HS-27A (cell line): ENCODE measurements around the gene MSMO1.

Experiments
- DNase-seq: peaks from one replicate; pipeline ENCODE4 v3.0.0-alpha.2; 2012; ENCODE audit warnings: low read depth, missing footprints

MSMO1 gene

DNA sequence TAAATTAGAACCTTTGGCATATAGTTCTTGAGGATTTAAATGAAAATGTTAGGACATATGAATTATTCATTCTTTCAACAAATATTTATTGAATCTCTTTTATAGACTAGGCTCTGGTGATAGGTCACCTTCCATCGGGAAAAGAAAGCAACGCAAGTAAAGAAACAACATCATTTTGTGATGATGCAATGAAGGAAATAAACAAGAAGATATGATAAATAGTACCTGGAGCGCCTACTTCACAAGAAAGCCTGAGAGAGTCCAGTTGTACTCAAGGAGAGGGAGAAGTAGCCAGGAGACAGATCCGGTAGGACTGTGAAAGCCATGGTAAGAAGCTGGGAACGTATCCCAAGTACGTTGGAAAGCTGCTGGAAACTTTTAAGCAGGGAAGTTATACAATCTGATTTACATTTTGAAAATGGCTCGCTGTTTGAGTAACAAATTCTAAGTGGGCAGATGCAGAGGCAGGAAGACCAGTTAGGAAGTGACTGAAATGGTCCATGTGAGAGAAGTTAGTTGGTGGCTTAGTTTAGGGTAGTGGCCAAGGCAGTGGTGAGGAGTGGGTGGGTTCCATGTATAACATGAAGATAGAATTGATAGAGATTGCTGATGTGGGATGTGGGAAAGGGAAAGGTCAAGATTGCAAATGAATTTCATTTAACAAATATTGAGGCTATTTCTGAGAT lies 33.7 kb downstream of the MSMO1 start:
- DNase-seq: no peak

DNA sequence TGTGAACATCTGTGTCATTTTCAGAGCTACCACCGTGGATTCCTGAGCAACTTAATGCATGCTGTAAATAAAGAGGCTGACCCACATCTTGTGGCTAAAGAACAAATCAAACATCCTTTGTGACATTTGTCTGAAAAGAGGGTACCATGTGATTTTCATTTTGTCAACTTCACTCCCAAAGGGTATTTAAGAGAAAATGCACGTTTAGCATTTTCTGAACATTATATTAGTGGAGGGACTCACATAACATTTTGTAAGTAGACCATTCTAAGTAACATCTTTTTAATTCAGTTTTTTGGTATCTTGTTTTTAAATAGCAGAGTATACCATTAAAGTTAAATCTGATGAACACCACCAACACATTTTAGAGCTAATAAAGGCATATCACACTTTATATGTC lies 34.3 kb downstream of the MSMO1 start:
- DNase-seq: no peak

DNA sequence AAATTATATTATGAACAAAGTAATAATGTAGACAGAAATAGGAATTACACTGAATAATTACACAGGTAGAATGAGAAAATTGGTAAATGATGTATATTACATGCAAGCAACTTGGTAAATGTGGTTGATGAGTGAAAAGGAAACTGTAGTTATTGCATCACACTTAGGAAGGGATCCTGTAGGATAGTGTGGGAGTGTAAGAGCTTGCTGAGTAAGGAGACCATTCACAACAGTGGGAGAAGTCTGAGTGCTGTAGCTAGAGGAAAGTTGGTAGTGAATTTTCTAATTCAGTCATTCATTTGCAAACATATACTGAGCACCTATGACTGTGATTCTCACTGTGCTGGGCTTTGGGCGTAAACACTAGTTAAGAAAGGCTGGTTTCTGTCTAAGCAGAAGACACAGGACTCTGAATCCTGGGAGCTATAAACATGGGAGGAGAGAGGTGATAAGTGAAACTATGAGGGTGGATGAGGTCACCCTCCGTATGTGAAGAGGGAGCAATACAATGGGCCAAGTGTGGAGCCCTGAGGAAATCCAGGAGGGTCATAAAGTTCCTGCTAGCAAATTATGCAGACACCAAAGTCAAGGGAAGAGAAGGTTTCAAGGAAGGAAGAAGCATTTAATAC lies 37.1 kb downstream of the MSMO1 start:
- no peak for DNase-seq

DNA sequence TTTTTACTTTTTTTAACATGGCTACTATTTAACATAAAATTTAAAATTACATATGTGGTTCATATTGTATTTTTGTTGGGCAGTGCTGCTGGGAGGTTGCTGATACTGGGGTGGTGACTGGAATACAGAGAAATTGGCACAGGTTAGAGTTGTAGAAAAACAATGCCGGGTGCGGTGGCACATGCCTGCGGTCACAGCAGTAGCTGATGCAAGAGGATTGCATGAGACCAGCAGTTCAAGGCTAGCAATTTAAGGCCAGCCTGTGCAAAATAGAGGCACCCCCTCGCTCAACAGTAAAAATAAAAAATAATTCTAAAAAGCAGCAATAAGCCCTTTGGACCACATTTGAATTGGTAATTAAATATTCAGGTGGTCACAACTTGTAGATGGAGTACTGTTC lies 39.6 kb downstream of the MSMO1 start:
- no peak for DNase-seq

DNA sequence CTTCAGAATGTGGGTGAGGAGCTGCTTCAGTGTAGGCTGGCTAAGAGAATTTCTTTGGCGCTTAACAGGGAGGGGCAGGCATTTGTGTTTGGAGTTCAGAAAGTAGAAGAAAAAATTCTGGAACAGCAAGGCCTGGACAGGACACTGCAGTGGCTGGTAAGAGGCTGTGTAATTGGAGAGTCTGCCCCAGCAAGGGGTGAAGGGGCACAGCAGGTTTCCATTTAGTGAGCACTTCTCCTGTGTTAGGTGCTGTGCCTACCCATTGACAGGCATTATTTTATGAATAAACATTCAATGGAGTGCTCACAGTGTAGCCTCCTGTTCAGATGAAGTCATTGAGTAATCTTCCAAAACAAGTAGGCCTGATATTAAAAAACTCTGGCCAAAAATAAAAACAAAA lies 40.6 kb downstream of the MSMO1 start:
- no peak for DNase-seq

DNA sequence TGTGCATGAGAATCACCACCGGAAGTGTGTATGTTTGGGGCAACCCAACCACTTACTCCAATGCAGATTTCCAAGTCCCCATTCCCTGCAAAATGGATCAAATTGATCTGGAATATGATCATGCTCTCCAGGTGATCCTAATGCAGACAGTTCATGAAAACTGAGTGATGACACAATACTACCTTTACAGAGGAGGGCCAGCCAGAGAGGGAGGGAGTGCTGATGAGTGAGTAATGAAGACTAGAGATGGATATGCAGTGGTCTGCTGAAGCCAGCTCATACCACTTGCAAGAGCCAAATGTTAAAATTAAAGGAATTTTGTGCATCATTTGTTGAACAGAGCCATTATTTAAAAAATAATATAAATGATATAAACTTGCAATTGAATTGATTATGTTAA lies 41.1 kb downstream of the MSMO1 start:
- no peak for DNase-seq

DNA sequence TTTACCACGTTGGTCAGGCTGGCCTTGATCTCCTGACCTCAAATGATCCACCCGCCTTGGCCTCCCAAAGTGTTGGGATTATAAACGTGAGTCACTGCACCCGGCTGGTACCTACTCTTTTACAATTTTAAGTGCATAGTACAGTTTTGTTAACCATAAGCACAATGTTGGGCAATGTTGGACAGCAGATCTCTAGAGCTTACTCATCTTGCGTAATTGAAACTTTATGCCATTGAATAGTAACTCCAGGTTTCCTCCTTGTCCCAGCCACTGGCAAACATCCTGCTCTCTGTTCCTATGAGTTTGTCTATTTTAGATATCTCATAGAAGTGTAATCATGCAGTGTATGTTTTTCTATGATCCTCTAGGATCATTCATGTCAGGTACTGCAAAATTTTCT lies 42.1 kb downstream of the MSMO1 start:
- DNase-seq: no peak

DNA sequence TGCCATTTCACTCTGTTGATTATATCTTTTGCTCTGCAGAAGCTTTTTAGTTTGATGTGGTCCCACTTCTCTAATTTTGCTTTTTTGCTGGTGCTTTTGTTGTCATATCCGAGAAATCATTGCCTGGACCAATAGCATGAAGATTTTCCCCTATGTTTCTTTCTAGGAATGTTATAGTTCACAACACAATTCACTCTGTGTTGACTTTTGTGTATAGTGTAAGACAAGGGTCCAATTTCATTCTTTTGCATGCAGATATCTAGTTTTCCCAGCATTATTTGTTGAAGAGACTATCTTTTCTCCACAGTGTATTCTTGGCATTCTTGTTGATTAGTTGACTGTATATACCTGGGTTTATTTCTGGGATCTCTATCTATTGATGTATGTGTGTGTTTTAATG lies 43.1 kb downstream of the MSMO1 start:
- DNase-seq: no peak

DNA sequence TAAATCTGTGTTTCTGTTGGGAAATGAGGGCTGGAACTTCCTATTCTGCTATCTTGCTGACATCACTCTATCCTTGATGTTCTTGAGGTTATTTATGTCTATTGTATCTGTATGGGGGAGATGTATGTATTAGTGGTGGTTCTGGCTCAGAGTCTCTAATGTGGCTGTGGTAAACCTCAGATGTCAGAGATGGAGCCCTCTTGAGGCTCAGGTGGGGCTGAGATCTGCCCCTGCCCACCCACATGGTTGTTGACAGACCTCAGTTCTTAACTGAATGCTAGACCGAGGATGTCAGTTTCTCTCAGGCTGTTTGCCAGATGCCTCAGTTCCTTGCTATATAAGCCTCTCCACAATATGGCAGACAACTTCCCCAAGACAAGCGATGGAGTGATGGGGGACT lies 48.0 kb downstream of the MSMO1 start:
- DNase-seq: no peak

DNA sequence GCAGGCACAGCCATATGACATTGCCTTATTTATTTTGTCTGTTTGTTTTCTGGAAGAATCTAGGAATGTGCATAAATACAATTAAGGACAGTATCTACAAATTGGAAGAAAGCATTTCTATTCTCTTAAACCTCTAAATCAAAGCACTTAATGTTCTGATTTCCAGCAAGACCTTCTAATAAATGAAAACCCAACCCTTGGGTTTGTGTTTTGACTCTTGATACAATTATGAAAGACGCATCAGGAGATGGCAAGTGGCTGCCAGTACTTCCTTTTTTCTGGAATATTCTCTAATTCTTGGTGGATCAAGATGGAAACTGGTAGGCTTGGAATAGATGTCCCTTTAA lies 50.9 kb downstream of the MSMO1 start:
- DNase-seq: no peak

DNA sequence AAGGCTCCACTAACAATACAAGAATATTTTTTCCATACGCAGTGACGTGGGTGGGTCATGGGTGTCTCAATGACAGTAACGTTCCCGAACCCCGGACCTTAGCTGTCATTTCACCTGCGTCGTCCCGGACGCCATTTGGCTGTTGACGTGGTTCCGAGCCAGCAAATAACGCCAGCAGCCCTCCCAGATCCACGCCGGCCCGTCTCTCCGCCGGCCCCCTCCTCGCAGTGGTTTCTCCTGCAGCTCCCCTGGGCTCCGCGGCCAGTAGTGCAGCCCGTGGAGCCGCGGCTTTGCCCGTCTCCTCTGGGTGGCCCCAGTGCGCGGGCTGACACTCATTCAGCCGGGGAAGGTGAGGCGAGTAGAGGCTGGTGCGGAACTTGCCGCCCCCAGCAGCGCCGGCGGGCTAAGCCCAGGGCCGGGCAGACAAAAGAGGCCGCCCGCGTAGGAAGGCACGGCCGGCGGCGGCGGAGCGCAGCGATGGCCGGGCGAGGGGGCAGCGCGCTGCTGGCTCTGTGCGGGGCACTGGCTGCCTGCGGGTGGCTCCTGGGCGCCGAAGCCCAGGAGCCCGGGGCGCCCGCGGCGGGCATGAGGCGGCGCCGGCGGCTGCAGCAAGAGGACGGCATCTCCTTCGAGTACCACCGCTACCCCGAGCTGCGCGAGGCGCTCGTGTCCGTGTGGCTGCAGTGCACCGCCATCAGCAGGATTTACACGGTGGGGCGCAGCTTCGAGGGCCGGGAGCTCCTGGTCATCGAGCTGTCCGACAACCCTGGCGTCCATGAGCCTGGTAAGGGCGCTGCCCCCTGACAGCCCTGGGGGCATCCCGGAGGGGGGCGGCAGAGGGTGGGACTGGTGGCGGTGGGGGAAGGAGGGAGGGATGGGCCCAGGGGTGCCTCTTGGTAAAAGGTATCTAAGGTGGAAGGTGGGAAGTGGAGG lies 51.5 kb downstream of the MSMO1 start, which contains the start of gene CPE:
TSS of gene CPE (plus strand) at position 264 of the 933 bp plus-strand sequence. CDS start at position 478, 214 bp downstream.
- DNase-seq: peak; percentile 27

DNA sequence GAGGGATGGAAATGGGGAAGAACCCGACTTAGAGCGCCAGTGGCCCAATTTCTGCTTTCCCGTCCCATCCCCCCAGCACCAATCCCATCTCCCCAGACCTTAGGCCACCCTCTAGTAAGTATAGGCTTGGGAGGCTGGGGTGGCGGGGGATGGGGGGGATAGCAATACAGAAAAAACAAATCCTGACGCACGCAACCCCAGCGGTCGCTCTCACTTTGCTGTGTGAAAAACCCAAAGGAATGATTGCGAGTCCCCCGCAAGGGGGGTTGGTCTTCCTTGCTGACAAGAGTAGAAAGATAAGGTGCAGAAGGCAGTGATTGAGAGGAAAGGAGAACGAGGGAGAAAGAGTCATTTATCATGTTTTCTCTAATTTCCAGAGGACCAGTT lies 52.2 kb downstream of the MSMO1 start:
- DNase-seq: no peak

DNA sequence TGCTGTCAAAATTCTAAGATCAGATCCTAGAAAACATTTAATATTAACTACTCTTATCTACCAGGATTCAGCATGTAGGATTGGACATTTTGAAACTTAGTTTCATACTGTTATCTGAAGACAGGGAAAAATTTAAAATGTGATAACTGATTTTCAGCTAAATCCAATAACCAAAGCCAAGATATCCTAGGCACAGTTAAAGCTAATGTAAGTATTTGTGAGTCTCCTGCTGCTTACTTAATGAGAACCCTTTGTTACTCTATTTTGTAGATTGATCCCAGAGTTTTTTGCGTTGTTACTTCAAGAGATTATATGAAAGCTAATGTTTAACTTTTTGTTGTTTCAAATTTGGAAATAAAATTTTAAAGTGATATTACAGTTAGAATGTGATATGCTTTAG lies 53.3 kb downstream of the MSMO1 start:
- no peak for DNase-seq

DNA sequence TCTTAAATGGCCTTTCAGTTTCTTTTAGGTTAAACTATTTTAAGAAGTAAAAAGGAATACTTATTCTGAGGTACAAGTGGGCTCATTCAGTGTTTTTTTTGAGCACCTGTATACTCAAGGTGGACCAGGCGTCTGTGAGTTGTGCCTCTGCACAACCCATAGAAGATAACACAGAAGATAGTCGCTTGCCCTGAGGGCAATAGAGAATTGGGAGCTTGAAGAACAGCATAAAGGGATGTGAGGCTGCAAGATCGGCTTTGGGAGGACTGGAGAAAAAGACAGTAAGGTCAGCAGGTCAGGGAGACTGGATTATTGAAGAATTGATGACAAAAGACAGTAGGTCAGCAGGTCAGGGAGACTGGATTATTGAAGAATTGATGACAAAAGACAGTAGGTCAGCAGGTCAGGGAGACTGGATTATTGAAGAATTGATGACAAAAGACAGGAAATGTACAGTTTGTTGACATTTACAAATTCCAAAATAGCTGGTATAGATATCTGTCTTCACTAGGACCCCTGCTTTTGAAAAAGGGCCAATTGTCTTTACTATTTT lies 54.4 kb downstream of the MSMO1 start:
- no peak for DNase-seq

DNA sequence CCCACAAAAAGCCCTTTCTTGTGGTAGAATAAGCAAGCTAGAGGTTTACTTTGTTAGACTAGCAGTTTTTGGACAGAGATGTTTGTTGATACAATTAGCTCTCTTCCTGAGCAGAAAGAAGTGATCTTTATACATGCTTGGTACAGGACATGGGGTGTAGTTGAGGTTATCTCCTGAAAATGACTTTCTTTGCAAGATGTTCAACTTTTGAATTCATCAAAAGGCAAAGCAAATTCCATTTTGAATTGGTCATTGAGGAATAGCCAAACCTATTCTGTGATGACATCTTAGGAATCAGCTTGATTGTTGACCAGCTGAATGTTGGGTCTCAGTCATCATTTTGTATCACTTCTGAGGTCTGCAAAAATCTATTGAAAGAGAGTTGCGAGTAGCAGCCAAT lies 55.2 kb downstream of the MSMO1 start:
- DNase-seq: no peak

DNA sequence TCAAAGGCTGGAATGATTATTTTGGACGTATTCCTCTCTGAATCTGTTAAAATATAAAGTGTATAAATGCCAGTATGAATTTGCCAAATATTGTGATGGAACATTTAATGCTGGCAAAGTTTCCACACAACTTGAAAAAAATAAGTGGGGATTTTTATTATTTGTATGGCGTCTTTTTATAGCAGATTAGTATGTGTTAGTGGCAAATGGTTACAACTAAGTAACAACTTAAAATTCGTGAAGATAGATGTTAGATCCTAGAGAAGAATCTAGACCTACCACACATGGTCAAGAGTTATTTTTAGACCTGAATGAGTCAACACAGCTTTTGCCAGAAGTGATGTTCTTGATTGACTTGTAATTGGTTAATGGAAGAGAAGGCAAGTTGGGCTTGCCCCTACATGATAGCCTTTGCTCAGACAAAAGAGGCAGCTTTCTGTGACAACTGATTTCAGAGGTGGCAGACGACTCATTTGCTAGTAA lies 56.2 kb downstream of the MSMO1 start:
- no peak for DNase-seq

DNA sequence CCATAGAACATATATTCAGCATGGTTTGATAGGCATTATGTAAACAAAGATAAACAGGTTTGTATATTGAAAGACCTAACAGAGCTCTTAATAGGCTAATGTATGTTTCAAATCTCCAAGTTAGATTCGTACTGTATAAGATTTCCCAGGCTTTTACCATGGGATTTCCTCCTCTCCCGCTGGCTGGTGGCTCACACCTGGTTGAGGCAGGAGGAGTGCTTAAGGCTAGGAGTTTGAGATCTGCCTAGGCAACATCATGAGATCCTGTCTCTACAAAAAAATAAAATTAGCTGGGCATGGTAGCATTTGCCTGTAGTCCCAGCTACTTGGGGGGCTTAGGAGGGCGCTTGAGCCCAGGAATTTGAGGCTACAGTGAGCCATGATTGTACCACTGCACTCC lies 56.7 kb downstream of the MSMO1 start:
- no peak for DNase-seq

DNA sequence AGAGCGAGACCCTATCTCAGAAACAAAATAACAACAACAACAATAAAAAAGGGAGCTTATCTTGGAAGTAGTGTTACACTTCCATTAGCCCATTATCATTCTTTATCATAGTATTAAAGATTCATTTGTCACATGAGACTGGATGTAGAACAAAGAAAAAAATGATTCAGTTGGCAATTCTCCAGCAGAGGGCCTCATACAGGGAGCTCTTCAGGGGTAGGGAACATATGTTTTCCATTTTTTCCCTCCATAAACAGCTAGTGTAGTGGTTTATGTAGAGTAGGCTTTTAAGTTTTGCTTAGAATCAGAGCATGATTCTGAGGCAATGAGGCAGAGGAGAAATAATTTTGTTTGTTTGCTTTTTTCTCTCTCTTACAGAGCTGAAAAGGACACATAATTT lies 57.1 kb downstream of the MSMO1 start:
- no peak for DNase-seq

DNA sequence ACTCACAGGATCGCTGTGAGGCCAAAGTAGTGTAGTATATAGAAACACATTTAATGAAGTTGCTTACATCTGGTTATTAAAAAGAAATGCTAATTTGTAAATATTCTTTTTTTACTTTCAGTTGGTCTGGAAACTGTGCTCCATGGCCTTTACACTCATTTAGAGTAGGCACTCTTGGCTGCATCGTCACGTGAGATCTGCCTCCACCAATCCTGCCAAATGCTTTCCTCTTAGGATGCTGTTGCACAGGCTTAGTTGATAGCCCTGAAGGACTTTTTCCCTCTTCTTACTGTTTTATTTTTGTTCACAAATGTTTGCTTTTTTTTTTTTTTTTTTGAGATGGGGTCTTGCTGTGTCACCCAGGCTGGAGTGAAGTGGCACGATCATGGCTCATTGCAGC lies 57.7 kb downstream of the MSMO1 start:
- no peak for DNase-seq

DNA sequence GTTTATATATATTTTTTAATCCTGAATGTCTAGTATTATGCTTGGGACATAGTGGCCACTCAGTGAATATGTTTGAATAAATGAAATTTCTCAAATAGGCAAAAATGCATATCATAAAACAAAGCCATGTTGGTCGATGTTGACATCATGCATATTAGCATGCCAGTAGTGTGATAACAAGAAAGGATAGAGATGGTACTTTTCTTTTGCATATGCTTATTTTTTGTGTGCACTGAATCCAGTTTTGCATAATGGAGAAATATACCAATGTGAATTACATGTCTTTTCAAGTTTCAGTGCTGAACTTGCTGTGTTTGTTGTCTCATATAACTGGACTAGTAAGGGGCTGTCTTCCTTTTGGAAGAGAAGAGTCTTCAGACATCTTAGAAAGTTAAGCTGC lies 58.9 kb downstream of the MSMO1 start:
- no peak for DNase-seq

DNA sequence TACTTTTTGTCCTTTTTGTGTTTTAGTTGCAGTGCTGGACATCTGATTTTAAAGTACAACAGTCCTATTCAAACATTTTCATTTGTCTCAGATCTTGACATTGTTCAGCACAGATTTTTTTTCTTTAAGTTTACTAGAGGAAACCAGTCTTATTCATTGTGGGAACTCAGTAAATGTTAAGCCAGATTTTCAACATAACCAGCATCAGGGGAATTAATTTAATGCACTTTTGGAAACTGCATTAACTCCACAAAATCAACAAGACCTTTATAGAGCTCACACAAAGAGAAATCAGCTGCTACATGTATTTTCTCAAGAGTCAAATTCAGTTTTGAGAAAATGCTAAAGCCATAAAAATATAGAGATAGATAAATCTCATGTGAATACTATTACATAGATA lies 61.3 kb downstream of the MSMO1 start:
- DNase-seq: no peak
